GM21825 (cell line): ENCODE results near the gene PKLR.

ENCODE experiments used
- ATAC-seq: cut with Tn5 transposase; IDR thresholded peaks from one replicate; pipeline ENCODE4 v1.9.1; 2021; ENCODE audit warnings: mild to moderate bottlenecking, moderate library complexity; ENCODE audit not compliant: unreplicated experiment

The PKLR gene

DNA sequence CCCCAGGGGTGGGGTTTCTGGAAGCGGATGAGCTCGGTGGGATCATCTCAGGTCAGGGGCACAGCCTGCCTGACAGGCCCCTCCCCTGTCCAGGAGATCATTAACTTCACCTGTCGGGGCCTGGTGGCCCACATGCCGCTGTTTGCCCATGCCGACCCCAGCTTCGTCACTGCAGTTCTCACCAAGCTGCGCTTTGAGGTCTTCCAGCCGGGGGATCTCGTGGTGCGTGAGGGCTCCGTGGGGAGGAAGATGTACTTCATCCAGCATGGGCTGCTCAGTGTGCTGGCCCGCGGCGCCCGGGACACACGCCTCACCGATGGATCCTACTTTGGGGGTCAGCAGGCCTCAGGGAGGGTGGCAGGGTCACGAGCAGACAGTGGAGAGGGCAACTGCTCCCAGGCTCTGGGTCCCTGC lies 15.6 kb downstream of the PKLR start:
- no peak for ATAC-seq

DNA sequence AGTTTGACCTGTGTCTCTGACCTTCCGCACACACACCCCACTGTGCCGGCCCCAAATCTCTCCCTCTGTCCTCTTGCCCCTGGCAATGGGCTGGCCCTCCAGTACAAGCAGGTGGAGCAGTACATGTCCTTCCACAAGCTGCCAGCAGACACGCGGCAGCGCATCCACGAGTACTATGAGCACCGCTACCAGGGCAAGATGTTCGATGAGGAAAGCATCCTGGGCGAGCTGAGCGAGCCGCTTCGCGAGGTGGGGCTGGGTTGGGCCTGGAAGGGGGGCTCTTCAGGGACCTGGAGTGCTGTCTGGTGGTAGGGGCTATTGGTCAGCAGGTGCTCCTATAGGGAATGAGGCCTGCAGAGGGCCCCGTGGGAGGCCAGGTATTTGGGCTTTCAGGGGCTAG lies 16.2 kb downstream of the PKLR start:
- ATAC-seq, result no peak

DNA sequence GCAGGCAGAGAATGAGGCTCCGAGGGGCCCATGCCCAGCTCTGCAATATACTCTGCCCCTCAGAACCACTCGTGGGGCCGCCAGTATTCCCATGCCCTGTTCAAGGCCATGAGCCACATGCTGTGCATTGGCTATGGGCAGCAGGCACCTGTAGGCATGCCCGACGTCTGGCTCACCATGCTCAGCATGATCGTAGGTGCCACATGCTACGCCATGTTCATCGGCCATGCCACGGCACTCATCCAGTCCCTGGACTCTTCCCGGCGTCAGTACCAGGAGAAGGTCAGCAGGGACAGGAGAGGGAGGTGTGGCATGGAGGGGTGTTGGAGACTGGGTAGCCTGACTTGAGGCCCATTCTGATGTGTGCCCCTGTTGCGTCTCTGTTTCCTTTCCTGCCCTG lies 16.8 kb downstream of the PKLR start:
- no peak for ATAC-seq

GRCh38 chr1:155282488-155283091 lies 18.6 kb downstream of the PKLR start:
- no peak for ATAC-seq

- no peak for ATAC-seq
Observed at GRCh38 chr1:155279268-155279667, 22.0 kb downstream of the PKLR start.

GRCh38 chr1:155278689-155279160 lies 22.5 kb downstream of the PKLR start:
- no peak for ATAC-seq

- no peak for ATAC-seq
Observed at GRCh38 chr1:155277902-155278688, 23.1 kb downstream of the PKLR start.

DNA sequence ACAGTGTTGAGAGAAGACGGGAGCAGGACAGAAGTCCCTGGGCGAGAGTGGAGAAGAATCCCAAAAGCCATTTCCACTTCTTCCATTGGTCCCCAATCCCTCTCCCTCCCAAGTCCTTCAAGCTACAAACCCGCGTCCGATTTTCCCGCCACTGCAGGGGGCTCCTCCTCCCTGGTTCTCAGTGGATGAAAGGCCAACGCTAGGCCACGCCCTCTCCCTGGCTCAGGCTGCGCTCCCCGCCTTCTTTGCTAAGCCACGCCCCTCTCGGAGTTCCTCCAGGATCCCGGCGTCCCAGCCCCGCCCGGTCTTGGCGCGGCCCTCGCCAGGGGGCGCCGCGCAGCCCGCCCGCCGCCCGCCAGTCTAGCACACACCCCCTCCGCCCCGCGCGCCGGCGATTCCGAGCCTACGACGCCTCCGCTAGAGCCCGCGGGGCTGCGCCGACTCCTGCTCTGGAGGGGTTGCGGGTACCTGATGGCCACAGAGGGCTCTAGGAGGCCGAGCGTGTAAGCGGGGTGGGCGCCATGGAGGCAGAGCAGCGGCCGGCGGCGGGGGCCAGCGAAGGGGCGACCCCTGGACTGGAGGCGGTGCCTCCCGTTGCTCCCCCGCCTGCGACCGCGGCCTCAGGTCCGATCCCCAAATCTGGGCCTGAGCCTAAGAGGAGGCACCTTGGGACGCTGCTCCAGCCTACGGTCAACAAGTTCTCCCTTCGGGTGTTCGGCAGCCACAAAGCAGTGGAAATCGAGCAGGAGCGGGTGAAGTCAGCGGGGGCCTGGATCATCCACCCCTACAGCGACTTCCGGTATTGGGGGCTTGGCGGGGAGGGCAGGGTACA lies 24.0 kb downstream of the PKLR start, which contains the start of gene HCN3:
HCN3 (plus strand) TSS at position 394 of the 832 bp plus-strand sequence; CDS start at position 522, 128 bp downstream.
- ATAC-seq, result peak; percentile 70

- peak; percentile 79 for ATAC-seq
Observed at GRCh38 chr1:155273343-155274245, 27.6 kb downstream of the PKLR start, which contains the start of gene CLK2. Gene CLK2, minus strand, starts transcription at chr1:155273504. Its CDS starts 2,527 bp downstream, at chr1:155270977.

DNA sequence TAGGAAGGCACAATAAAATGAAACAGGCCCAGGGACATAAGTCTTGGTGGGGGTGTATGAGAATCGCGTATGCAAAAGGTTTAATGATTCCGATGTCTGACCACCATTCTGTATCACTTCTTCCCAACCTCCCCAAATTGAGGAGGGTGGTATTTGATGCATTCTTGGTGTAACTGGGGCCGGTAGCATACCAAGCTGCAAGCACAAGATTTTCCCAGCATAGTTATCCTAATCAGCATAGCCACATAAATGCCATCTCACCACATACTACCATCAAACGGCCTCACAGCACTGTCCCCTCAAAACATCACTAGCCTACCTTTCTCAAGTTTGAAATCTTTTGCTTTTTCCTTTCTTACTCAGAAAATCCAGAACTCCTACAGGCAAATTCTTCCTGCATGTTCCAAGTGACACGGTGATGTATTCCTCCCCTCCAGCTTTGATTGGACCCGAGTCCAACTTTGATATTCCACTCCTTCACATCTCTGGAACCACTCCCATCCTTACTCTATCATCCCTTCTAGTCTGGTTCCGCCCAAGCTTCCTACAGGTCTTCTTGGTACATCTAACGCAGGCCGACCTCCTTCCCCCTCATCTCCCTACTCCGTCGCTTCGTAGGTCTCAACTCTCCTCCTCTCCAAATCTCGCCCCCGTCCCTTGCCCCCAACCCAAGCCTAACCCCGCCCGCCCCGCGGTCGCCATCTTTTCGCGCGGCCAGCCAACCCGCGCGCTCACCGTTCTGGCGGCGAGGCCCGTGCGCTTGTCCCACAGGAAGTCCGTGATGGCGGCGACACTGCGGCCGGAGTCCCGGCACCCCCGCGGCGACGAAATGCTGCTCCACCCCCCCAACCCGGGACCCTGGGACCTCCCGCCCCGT lies 28.5 kb downstream of the PKLR start:
- peak; percentile 24 for ATAC-seq

DNA sequence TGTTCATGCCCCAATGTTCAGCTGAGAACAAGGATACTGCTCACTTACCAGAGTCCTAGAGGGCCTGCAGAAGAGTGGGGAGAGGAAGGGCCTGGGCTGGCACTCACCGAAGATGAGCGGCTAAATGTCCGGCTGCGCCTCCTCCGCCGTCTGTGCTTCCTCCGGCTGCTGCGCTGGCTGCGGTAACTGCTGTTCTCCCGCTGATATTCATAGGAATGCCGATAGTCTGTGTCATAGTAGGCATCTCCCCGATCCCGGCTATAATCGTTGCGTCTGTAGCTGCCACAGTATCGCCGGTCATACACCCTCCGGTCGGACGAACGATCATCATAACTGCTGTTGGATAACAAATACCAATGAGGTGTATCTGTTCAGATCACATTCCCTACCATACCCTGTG lies 31.9 kb downstream of the PKLR start:
- no peak for ATAC-seq

- no peak for ATAC-seq
Observed at GRCh38 chr1:155268630-155269029, 32.6 kb downstream of the PKLR start.

DNA sequence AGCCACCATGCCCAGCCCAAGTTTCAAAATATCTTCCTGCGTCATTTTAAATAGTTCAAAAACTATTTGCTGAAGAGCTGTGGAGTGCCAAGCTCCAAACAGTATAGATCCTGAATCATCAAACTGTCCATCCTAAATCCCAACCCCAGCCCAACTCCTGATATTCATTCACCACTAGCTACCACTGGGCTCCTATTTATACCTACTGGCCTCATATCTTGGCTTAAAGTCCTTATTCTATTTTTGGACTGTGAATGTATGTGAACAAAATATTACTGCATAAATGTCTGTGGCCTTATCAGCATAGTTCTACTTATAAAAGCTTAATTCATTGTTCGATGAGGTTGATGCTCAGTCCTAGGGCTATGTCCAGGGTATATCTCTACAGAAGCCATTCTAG lies 33.9 kb downstream of the PKLR start:
- ATAC-seq, result no peak

DNA sequence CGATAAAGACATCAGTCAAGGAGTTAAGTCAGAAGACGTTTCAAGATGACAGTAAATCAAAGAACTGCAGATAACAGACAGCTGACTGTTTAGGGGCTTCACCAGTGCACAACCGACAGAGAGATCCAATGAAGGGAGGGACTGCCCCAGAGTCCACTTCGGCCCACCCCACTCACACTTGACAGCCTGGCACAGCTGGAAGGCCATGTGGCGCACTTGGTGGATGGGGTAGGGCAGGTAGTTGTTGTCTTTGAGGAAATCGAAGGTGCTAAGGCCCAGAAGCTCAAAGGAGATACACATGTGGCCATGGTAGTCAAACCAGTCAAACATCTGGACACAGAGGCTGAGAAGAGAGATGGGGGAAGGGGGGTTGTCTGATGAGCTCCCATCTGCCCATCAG lies 34.7 kb downstream of the PKLR start:
- ATAC-seq, result no peak

DNA sequence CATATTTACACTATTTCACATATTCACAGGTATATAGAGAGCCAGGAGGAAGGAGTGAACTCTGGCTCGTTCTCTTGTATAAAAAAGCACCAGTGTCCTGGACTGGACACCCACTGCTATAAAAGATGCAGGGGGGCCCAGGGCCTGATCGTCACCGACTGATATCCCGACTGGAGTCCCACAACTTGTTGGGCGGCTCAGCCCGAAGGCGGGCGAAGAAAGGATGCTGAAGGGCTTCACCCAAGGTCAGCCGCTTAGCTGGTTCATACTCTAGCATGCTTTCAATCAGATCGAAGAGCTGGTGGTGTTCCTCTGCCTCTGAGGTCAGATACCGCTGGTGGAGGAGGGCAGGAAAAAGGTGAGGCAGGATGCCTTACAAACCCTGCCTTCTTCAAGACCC lies 38.2 kb downstream of the PKLR start:
- ATAC-seq, result no peak

- ATAC-seq, result peak; percentile 82
Observed at GRCh38 chr1:155261852-155262673, 39.2 kb downstream of the PKLR start, which contains the start of gene SCAMP3. Gene SCAMP3, minus strand, starts transcription at chr1:155262360. Its CDS starts 209 bp downstream, at chr1:155262151.

- ATAC-seq, result peak; percentile 8
Observed at GRCh38 chr1:155261493-155261851, 39.8 kb downstream of the PKLR start.

DNA sequence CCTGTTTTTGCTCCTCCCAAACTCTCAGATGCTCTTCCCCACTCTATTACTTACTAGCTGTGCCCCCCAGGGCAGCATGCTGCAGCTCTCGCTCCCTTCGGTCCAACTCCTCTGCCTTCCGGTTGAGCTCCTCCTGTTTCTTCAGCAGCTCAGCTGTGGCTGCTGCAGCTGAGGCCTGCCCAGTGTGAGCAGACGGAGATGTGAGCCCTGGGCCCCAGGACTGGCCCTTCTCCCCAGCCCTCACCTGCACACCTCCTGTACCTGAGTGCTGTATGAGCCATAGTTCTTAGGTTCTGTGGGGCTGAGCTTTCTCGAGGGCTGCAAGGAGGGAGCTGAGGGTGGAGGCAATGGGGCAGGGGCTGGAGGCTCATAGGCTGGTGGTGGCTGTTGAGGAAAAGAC lies 41.0 kb downstream of the PKLR start:
- ATAC-seq, result no peak
